ENCODE data around the gene ACTA2. TPM values are rescaled to one million over a fixed set of nuclear protein-coding genes. Genes with fewer than 3 reads are reported as not detected.

ACTA2 gene
- total RNA-seq, 4 donors from 2014 or later: 146 to 162 (median 152) TPM

DNA sequence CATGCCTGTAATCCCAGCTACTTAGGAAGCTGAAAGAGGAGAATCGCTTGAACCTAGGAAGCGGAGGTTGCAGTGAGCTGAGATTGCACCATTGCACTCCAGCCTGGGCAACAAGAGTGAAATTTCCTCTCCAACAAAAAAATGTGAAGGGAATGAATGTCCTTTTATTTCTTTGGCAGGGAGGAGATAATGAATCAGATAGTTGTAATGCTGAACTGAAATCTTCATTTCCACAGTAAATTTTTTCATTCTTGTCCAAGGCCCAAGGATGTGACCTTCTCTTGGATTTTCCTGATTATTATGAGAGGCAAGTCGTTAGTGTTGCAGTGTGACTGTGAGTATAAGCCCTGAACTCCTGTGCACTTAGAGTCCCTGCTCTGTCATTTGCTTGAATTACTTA lies 59.0 kb downstream of the ACTA2 start:
- Histone ChIP-seq H3K4me3 (no peak overlapping the region), H3K9me3 (no peaks in the 10 kb centered on the region), H3K27me3 (no peaks in the 10 kb centered on the region), H3K27ac (peak overlapping the region; percentile 50), H3K36me3 (no peaks in the 10 kb centered on the region), H3K4me1 (peaks cover 30% of the 10 kb centered on the region)
- TF ChIP-seq, protein P1, sequence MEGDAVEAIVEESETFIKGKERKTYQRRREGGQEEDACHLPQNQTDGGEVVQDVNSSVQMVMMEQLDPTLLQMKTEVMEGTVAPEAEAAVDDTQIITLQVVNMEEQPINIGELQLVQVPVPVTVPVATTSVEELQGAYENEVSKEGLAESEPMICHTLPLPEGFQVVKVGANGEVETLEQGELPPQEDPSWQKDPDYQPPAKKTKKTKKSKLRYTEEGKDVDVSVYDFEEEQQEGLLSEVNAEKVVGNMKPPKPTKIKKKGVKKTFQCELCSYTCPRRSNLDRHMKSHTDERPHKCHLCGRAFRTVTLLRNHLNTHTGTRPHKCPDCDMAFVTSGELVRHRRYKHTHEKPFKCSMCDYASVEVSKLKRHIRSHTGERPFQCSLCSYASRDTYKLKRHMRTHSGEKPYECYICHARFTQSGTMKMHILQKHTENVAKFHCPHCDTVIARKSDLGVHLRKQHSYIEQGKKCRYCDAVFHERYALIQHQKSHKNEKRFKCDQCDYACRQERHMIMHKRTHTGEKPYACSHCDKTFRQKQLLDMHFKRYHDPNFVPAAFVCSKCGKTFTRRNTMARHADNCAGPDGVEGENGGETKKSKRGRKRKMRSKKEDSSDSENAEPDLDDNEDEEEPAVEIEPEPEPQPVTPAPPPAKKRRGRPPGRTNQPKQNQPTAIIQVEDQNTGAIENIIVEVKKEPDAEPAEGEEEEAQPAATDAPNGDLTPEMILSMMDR (IDR thresholded peaks at IDR 0.05): no peak
- peak in 1 of 3 donors; percentile 28 for TF ChIP-seq POLR2AphosphoS5 (IDR thresholded peaks at IDR 0.05)
- no peak for DNase-seq (ENCODE audit: low spot score in 2 of 2)
- WGBS: 58% methylated on average over 3 of the region's 3 CpGs

DNA sequence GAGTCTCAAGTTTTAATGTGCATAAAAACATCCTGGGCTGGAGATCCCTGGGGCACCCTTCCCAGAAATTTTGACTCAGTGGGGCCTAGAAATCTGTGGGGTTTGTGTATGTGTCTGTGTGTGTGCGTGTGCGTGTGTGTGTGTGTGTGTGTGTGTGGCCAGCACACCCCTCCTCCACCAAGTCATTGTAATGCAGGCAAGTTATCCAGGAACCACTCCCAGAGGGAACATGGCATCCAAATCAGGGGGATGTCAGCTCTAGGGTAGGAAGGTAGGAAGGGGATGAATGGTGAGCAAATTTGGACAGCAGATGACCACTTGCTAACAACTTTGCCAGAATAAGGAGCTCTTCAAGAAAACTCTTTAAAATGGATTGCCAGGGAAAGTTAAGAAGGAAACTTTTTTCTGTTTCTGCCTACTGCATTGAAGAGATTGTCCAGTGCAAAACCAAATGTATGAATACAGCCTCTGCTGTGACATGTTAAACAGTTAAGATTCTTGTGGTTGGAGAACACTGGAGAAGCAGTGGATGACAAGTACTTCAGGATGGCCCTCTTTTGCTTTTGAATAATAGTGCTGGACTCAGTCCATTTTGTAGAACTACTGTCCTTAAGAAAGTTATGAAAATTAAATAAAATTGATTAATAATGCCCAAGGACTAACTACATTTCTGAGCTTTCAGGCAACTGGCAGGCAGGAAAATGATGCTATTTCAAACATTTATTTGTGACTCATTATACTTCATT lies 60.2 kb downstream of the ACTA2 start:
- no peaks in the 10 kb centered on the region for H3K36me3 ChIP-seq
- H3K4me3 ChIP-seq: no peak overlapping the region
- H3K4me1 ChIP-seq: peaks cover 26% of the 10 kb centered on the region
- H3K9me3 ChIP-seq: no peaks in the 10 kb centered on the region
- no peak overlapping the region for H3K27ac ChIP-seq
- TF ChIP-seq POLR2A (IDR thresholded peaks at IDR 0.05): no peak
- TF ChIP-seq, protein P1 (IDR thresholded peaks at IDR 0.05): no peak
- no peak for TF ChIP-seq EP300 (IDR thresholded peaks at IDR 0.05)
- no peak for TF ChIP-seq POLR2AphosphoS5 (IDR thresholded peaks at IDR 0.05)
- 50% methylated on average over 2 of the region's 2 CpGs for WGBS
- no peak for DNase-seq (ENCODE audit: low spot score in 2 of 2)
- H3K27me3 ChIP-seq: no peaks in the 10 kb centered on the region

DNA sequence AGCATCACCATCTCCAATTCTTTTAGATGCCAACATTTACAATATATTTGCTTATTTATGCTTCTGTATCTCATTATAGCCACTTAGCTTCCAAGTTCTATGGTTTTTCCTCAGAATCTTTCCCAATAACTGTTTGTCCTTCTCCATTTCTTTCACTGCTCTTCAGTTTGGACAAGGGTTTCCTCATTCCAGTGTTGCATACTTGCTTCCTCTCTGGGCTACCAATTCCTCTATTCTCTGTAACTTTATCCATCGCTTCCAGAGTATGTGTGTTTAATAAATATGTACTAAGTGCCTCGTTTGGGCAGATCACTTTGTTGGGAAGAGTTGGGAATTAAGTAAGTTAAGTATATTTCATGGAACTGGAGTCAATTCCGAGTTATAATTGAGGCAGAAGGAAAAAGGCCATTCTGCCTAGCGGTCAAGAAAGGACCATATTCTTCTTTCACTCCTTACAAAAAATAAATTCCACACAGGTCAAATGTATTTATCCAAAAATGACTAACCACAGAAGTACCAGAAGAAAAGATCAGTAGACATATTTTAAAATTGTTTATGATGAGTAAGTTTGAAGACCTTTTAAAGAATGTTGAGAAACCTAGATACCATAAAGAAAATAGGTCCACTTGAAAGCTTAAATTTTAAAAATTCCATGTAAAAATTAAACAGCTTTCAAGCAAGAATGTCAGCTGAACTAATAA lies 61.7 kb downstream of the ACTA2 start:
- no peak for DNase-seq (ENCODE audit: low spot score in 2 of 2)
- Histone ChIP-seq H3K4me1 (peaks cover 13% of the 10 kb centered on the region), H3K9me3 (no peaks in the 10 kb centered on the region), H3K27ac (no peak overlapping the region), H3K4me3 (no peak overlapping the region), H3K36me3 (no peaks in the 10 kb centered on the region), H3K27me3 (no peaks in the 10 kb centered on the region)
- WGBS: 95% methylated on average over 4 of the region's 4 CpGs
- no peak for TF ChIP-seq POLR2A (IDR thresholded peaks at IDR 0.05)

DNA sequence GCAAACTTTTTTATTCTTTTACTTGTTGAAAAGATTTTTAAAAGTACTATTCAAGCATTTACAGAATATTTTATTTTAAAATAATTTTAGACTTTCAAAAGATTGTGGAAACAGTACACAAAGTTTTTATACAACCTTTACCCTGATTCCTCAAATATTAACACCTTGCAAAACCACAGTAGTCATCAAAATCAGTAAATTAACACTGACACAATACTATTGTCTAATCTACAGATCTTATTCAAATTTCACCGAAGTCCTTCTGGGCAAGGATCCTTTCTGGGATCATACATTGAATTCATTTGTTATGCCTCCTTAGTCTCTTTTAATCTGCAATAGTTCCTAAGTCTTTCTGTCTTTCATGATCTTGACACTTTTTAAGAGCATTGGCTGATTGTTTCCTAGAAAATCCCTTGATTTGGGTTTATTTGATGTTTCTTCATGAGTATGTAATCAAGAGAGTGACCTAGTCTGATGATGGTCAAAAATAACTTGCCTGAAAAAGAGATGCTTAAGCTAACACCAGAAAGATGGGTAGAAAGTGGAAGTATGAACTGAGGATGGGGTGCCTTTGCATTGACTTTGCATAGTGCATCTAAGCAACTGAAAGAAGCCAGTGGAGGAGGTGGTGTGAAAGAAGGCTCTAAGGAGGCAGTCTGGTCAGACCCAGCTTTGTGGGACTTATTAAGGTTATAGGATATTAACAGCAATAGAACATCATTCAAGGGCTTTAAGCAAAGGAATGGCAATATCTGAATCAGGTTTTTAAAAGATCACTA lies 62.8 kb downstream of the ACTA2 start:
- no peaks in the 10 kb centered on the region for H3K36me3 ChIP-seq
- 87% methylated on average over 1 of the region's 1 CpG for WGBS
- TF ChIP-seq, protein P1 (IDR thresholded peaks at IDR 0.05): no peak
- TF ChIP-seq POLR2AphosphoS5 (IDR thresholded peaks at IDR 0.05) (no peak), EP300 (IDR thresholded peaks at IDR 0.05) (no peak), POLR2A (IDR thresholded peaks at IDR 0.05) (no peak)
- no peak overlapping the region for H3K27ac ChIP-seq
- H3K27me3 ChIP-seq: no peaks in the 10 kb centered on the region
- H3K4me1 ChIP-seq: peaks cover 13% of the 10 kb centered on the region
- H3K9me3 ChIP-seq: no peaks in the 10 kb centered on the region
- H3K4me3 ChIP-seq: no peak overlapping the region
- DNase-seq (ENCODE audit: low spot score in 2 of 2): no peak

DNA sequence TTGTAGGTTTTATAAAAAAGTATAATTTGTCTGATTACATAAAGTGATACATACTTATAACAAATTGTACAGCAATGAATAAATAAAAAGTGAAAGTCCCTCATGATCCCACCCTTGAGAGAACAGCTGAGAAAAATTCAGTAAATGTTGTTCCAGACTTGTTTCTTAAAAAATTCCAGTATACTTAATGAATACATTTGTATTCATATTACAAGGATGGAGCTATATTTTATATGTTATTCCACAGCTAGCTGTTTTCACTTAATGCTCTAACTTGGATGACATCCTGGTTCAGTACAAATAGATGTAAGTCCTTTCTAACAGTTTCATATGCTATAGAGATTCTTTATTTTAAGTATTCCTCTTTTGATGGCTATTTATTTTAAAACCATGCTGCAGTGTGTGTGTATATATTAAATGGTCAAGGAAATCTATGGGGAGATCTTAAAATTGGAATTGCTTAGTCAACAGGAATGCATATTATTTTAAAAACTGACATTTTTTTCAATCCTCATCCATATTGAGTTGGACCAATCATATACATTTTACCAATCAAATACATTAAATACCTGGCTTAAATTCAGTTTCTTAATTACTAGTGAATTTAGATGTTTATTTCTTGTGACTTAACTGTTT lies 63.6 kb downstream of the ACTA2 start:
- H3K4me3 ChIP-seq: no peak overlapping the region
- no peak overlapping the region for H3K27ac ChIP-seq
- H3K27me3 ChIP-seq: no peaks in the 10 kb centered on the region
- no peak for DNase-seq (ENCODE audit: low spot score in 2 of 2)
- H3K36me3 ChIP-seq: no peaks in the 10 kb centered on the region
- peaks cover 9% of the 10 kb centered on the region for H3K4me1 ChIP-seq
- TF ChIP-seq POLR2A (IDR thresholded peaks at IDR 0.05) (no peak), EP300 (IDR thresholded peaks at IDR 0.05) (no peak)
- no peaks in the 10 kb centered on the region for H3K9me3 ChIP-seq
